Upper lobe of left lung (tissue), 4 donors: Measurements from ENCODE around the gene IL16.

Experiments
- CTCF ChIP-seq, 6 experiments: fragments of 450-650 bp in 4 of 6; fragments of 200-600 bp in 2 of 6; sonication (generic) in 2 of 6; IDR thresholded peaks; one replicate each; pipeline ENCODE4 v1.5.1; 2016 to 2019; ENCODE audit warnings: antibody characterized with exemption in 6 of 6
- EP300 ChIP-seq, 4 donors: sonication (generic); formaldehyde crosslinking; IDR thresholded peaks; one replicate each; pipeline ENCODE4 v1.5.1; 2017; ENCODE audit warnings: antibody characterized with exemption in 4 of 4, control low read depth in 2 of 4
- POLR2A ChIP-seq, 4 donors: fragments of 450-650 bp; IDR thresholded peaks; one replicate each; pipeline ENCODE4 v1.5.1; 2016 to 2017; ENCODE audit warnings: antibody characterized with exemption in 4 of 4, mild to moderate bottlenecking in 2 of 4

- no peak for TF ChIP-seq POLR2A (IDR thresholded peaks at IDR 0.05)
- TF ChIP-seq CTCF (IDR thresholded peaks at IDR 0.05): no peak
- TF ChIP-seq EP300 (IDR thresholded peaks at IDR 0.05): no peak
Observed at GRCh38 chr15:81330366-81331090, 133.8 kb downstream of the IL16 start.
